ENCODE data around the gene ZFPM1.
"Not testable (repeated sequence)": the region's sequence is repeated elsewhere in the genome, so short reads cannot be mapped to it uniquely, and the experiment has no call there.

The ZFPM1 gene

GRCh38 chr16:88469615-88470395 is 16.7 kb downstream of the ZFPM1 start:
- no peak for DNase-seq (ENCODE audit: low read depth)
- no peak overlapping the region for H3K4me3 ChIP-seq (ENCODE audit: control insufficient read depth, low read depth, low read length)
- TF ChIP-seq CTCF (conservative IDR thresholded peaks at IDR 0.05; ENCODE audit: control insufficient read depth, insufficient read depth, low read depth, low read length) = no peak

GRCh38 chr16:88470396-88470680 is 17.3 kb downstream of the ZFPM1 start:
- H3K4me3 ChIP-seq (ENCODE audit: control insufficient read depth, low read depth, low read length); DNase-seq (ENCODE audit: low read depth): not testable (repeated sequence)

- H3K4me3 ChIP-seq (ENCODE audit: control insufficient read depth, low read depth, low read length); DNase-seq (ENCODE audit: low read depth): not testable (repeated sequence)
Observed at GRCh38 chr16:88470696-88471095, 17.6 kb downstream of the ZFPM1 start.

GRCh38 chr16:88471115-88471514 is 18.0 kb downstream of the ZFPM1 start:
- no peak for TF ChIP-seq CTCF (conservative IDR thresholded peaks at IDR 0.05; ENCODE audit: control insufficient read depth, insufficient read depth, low read depth, low read length)
- H3K4me3 ChIP-seq (ENCODE audit: control insufficient read depth, low read depth, low read length) = no peak overlapping the region
- no peak for DNase-seq (ENCODE audit: low read depth)

- peak; percentile 6 for DNase-seq (ENCODE audit: low read depth)
- TF ChIP-seq CTCF (conservative IDR thresholded peaks at IDR 0.05; ENCODE audit: control insufficient read depth, insufficient read depth, low read depth, low read length) = no peak
- no peak overlapping the region for H3K4me3 ChIP-seq (ENCODE audit: control insufficient read depth, low read depth, low read length)
Observed at GRCh38 chr16:88471575-88471974, 18.5 kb downstream of the ZFPM1 start.

- no peak overlapping the region for H3K4me3 ChIP-seq (ENCODE audit: control insufficient read depth, low read depth, low read length)
- DNase-seq (ENCODE audit: low read depth) = no peak
- TF ChIP-seq CTCF (conservative IDR thresholded peaks at IDR 0.05; ENCODE audit: control insufficient read depth, insufficient read depth, low read depth, low read length) = no peak
Observed at GRCh38 chr16:88472069-88472468, 19.0 kb downstream of the ZFPM1 start.

- no peak for TF ChIP-seq CTCF (conservative IDR thresholded peaks at IDR 0.05; ENCODE audit: control insufficient read depth, insufficient read depth, low read depth, low read length)
- DNase-seq (ENCODE audit: low read depth) = peak; percentile 42
- no peak overlapping the region for H3K4me3 ChIP-seq (ENCODE audit: control insufficient read depth, low read depth, low read length)
Observed at GRCh38 chr16:88472637-88473205, 19.6 kb downstream of the ZFPM1 start.

All from fibroblast of mammary gland (primary cell).